HG03439 (cell line): Measurements from ENCODE around the gene CDKAL1.
A peak's percentile ranks its signal among the peaks of the same experiment; 100 is the strongest.
"Not testable (repeated sequence)": the region's sequence is repeated elsewhere in the genome, so short reads cannot be mapped to it uniquely, and the experiment has no call there.

Experiments used
- ATAC-seq: cut with Tn5 transposase; IDR thresholded peaks from one replicate; pipeline ENCODE4 v1.9.1; 2021; ENCODE audit warnings: mild to moderate bottlenecking, moderate library complexity; ENCODE audit not compliant: unreplicated experiment

Gene CDKAL1

DNA sequence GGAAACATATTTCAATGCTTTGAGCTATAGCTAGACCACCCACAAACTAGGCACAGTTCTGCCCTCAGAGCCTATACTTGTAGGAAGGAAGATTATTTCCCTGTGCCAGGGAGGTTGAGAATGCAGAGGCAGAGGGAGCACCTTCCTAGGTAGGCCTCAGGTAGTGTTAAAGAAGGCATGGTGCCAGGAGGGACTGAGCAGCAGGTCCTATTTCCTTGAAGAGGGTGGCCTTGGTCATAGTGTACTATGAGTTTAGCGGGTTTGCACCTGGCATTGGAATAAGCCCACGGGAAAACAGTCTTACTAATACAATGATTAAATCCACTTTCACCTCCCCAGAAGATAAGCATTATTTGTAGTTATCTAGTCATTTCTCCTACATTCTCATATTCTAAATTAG lies 375.4 kb downstream of the CDKAL1 start:
- ATAC-seq = no peak

DNA sequence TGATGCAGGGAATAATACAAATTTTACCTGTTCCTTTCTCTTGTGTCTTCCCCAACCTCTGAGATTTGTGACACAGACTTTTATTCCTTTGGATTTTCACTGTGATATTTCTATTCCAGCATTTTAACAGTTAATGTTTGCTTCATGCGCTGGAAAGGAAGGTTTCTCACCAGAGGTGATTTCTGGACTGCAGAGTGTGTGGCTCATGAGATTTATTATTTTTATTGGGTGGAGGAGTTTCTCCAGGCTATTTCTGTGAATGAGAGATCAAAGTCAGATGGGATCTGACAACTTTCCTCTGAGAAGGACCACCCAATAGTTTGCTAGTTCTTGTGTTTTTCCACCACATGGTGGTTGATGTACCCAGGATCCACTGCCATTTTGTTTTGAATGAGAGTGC lies 377.5 kb downstream of the CDKAL1 start:
- no peak for ATAC-seq

DNA sequence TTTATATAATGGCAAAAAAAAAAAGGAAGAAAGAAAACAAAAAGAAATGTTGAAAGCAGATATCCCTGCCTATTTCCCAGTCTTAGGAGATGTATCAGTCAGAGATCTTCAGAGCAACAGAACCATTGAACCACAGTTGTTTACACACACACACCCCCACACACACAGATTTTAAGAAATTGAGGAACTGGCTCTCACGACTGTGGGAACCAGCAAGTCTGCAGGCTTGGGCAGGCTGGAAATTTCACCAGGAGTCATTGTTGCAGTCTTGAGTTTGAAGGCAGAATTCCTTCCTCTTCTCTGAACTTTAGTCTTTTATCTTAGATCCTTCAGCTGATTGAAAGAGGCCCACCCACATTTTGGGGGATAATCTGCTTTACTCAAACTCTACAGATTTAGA lies 380.9 kb downstream of the CDKAL1 start:
- no peak for ATAC-seq

- no peak for ATAC-seq
Measured at GRCh38 chr6:20915626-20916025, 381.4 kb downstream of the CDKAL1 start.

DNA sequence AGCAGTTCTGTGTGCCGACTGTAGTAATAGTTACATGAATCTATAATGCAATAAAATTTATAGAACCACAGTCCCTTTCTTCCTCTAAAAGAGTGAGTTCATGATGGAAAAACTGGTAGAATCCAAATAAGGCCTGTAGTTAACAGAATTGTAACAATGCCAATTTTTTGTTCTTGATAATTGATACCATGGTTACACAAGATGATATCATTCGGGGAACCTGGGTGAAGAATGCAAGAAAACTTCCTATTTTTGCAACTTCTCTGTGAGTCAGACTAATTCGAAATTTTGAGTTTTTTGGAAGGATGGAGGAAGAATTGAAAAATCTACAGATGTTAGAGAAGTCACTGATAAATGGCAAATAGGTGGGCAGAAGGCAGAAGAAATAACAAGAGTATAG lies 381.8 kb downstream of the CDKAL1 start:
- no peak for ATAC-seq

GRCh38 chr6:20918868-20919267 lies 384.6 kb downstream of the CDKAL1 start:
- ATAC-seq = no peak

DNA sequence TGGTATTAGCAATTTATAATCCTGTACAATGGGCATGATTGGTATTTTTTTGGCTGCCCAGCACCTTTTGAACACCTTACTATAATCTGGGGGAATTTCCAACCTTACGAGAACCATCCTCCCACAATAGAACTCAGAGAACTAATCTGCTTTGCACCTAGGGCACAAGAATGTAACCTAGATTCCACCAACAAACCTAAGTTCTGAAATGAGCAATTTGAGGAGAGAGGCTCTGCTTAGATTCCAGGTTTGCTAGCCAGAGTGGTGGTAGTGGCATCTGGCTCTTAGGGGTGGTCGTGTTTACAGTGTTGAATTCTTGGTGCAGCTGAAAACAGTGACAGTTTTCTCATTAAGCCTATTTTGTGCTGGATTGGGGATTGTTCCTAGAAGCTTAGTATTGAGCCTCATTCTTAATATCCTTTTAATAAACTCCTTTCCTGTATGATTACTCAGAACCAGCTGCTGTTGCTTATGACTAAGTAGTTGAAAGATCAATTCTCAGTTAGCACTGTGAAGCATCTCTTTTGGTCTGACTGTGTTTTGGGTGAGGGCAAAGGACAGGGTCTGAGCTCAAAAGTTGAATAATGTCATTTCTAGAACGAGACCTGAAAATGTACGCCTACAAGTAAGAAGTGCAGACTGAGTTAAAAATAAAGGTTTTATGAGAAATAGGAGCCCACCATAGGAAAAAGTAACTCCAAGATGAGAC lies 385.6 kb downstream of the CDKAL1 start:
- ATAC-seq = peak; percentile 91

DNA sequence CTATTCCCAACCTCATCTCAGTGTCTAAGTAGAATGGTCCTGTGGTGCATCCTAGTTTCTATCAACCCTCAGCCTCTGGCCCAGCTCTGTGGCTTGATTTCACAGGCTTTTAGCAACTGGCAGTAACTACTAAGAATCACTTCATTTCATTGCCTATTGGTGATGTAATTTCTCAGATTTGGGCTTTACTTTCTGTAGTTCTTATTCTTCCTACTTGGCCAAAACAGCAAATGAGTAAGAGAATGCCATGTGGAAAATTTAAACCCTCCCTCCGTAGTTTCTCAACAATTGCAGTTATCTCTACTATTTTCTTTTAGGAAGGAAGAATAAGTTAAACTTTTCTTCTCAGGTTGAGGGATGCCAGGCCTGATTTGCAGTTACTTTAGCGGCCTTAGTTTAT lies 387.3 kb downstream of the CDKAL1 start:
- ATAC-seq = no peak

DNA sequence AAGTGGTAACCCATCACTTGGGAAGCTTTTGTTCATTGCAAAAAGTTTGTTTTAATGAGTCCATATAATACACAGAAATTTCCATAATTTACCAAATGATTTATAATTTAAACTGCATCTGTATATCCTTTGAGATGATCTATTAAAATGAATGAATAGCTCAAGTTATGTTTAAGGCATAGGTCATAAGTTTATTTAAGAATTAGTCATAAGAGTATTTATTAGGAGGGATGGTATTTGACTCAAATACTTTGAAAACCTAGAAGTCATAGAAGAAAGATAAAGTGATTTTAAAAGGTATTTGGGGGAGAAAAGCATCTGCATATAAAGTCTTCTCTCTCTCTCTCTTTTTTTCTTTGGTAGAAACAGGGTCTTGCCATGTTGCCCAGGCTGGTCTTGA lies 388.5 kb downstream of the CDKAL1 start:
- no peak for ATAC-seq

DNA sequence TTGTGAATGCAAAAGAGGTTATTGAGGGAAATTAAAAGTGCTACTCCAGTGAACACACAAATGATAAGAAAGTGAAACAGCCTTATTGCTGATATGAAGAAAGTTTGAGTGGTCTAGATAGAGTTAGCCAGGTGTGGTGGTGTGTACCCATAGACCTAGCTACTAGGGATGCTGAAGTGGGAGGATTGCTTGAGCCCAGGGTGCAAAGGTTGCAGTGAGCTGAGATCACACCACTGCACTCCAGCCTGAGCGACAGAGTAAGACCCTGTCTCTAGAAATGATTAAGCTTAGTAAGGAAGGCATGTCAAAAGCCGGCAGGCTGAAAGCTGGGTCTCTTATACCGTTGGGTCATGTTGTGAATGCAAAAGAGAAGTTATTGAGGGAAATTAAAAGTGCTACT lies 389.8 kb downstream of the CDKAL1 start:
- ATAC-seq = not testable (repeated sequence)

DNA sequence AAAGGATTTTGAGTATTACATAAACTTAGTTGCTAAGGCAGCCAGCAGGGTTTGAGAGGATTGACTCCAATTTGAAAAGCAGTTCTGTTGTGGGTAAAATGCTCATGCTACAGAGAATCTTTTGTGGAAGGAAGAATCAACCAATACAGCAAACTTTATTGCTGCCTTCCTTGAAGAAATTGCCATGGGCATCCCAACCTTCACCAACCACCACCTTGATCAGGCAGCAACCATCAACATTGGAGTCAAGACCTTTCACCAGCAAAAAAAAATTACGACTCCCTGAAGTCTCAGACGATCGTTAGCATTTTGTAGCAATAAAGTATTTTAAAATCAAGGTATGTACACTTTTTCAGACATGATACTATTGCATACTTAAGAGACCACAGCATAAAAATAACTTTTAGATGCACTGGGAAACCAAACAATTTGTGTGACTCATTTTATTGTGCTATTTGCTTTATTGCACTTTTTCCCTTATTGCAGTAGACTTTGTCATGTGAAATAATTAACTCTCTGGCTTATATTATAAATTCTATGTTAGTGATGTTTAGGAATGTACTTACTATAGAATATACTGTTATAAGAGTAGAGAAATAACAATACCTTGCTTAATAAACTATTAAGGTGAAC lies 390.8 kb downstream of the CDKAL1 start:
- ATAC-seq = no peak

- ATAC-seq = no peak
Measured at GRCh38 chr6:20927130-20927860, 393.0 kb downstream of the CDKAL1 start.

- no peak for ATAC-seq
Measured at GRCh38 chr6:20929283-20929682, 395.0 kb downstream of the CDKAL1 start.

DNA sequence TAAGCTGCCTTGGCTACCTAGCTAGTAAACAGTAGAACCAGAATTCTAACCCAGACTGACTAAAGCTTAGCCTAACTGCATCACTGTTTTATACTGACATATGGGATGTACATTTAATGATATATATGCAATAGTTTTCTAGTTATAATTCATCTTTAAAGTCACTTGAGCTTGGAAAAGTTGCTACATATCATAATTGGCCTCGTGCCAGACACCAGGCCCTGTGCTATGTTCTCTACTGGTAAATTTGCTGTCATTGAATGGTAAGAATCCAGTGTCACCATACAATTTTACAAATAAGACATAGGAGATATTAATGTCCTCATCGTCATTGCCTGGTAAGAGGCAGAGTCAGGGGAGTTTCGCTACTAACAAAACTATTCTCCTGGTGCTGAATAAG lies 396.8 kb downstream of the CDKAL1 start:
- ATAC-seq = no peak

- no peak for ATAC-seq
Measured at GRCh38 chr6:20931772-20932171, 397.5 kb downstream of the CDKAL1 start.

GRCh38 chr6:20932284-20932683 lies 398.0 kb downstream of the CDKAL1 start:
- ATAC-seq = no peak

GRCh38 chr6:20933057-20933788 lies 399.0 kb downstream of the CDKAL1 start:
- no peak for ATAC-seq

- ATAC-seq = no peak
Measured at GRCh38 chr6:20936949-20937348, 402.7 kb downstream of the CDKAL1 start.

DNA sequence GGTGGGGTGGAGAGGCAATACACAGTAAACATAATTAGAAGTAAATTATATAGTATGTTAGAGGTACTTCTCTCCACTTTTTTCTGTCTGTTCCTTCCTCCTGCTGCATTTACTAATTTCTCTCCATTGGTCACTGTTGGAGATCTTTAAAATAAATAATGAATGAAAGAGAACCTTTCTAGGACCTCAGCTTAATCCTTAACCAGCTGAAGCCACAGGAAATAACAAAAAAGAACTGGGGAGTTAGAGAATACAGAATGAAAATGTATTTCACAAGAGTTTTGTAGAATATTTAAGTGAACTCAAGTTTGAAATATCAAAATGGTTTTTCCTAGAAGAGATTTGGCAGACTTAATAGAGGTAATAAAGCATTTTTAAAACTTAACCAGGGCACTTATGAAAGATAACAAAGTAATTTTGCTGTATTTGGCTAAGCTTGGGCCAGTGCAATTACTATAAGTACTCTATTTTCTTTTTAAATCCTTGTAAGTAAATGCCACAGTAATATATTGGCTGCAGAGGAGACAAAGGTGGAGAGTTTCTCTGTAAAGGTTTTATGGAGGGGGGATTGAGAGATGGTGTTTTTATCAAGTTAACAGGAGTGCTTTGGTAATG lies 405.0 kb downstream of the CDKAL1 start:
- no peak for ATAC-seq

- no peak for ATAC-seq
Measured at GRCh38 chr6:20943040-20943627, 408.9 kb downstream of the CDKAL1 start.

GRCh38 chr6:20943922-20944321 lies 409.7 kb downstream of the CDKAL1 start:
- no peak for ATAC-seq
